ENCODE results near the gene ERCC8.

ERCC8 gene

DNA sequence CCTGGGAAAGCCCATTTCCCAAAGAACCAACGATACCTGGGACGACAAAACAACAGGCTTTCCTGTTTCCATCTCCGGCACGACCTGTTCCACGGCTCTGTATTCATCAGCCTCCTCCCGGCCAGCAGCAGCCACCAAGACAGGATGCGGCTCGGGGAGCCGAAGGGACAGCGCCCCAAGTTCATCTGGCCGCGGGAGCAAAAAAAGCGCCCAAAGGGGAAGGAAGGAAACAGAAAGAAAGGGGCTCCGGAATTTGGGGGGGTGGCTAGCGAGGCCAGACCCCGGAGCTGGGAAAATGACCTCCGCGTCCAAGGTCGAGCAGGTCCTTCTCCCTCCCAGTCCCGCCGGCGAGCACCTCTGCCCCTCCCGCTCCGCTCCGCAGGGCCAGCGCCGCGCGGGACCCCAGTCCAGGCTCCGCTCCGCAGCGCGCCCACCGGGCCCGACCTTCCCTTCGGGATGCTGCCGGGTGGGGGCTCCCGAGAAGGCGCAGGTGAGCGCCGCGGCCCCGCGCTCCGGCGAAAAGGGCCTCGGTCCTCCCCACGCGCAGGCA is 101.4 kb downstream of the ERCC8 start:
- H3K9me3 ChIP-seq (ENCODE audit: severe bottlenecking), result no peaks in the 10 kb centered on the region
- TF ChIP-seq, protein P1, sequence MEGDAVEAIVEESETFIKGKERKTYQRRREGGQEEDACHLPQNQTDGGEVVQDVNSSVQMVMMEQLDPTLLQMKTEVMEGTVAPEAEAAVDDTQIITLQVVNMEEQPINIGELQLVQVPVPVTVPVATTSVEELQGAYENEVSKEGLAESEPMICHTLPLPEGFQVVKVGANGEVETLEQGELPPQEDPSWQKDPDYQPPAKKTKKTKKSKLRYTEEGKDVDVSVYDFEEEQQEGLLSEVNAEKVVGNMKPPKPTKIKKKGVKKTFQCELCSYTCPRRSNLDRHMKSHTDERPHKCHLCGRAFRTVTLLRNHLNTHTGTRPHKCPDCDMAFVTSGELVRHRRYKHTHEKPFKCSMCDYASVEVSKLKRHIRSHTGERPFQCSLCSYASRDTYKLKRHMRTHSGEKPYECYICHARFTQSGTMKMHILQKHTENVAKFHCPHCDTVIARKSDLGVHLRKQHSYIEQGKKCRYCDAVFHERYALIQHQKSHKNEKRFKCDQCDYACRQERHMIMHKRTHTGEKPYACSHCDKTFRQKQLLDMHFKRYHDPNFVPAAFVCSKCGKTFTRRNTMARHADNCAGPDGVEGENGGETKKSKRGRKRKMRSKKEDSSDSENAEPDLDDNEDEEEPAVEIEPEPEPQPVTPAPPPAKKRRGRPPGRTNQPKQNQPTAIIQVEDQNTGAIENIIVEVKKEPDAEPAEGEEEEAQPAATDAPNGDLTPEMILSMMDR (IDR thresholded peaks at IDR 0.05; ENCODE audit: low read depth, low read length), result no peak
- H3K27me3 ChIP-seq (ENCODE audit: insufficient read depth, low read depth, severe bottlenecking), result no peaks in the 10 kb centered on the region
- peak; percentile 9 for DNase-seq
- 0 out of 2 replicates have a peak overlapping the region, but pooled peaks have one; percentile 34 for H3K27ac ChIP-seq
- no peaks in the 10 kb centered on the region for H3K36me3 ChIP-seq
- peak overlapping the region; percentile 93 for H3K4me3 ChIP-seq (ENCODE audit: low read depth, low read length)

DNA sequence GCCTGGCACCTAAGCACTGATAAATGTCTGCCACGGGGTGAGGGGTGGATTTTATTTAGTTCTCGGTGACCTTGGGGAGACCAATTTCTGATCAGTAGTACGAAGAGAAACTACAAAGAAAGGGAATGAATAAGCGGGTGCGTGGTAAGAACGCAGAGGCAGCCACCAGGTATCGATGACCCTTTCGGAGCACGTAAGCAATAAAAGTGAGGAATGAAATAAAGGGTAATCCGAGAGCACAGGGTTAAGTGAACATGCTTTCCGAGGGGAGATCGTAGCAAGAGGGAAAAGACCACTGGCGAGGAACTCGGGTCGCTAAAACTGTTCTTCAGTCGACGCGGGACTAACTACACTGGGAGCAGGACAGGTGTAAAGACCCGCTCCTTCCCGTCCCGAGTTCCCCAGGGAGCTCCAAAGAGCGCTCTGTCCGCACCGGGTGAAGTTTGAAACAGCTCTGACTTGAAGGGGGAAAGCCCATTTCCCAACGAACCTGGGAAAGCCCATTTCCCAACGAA is 101.9 kb downstream of the ERCC8 start:
- TF ChIP-seq, protein P1 (IDR thresholded peaks at IDR 0.05; ENCODE audit: low read depth, low read length), result no peak
- Histone ChIP-seq H3K27me3 (ENCODE audit: insufficient read depth, low read depth, severe bottlenecking) (no peaks in the 10 kb centered on the region), H3K9me3 (ENCODE audit: severe bottlenecking) (no peaks in the 10 kb centered on the region), H3K27ac (no peak overlapping the region), H3K4me3 (ENCODE audit: low read depth, low read length) (peak overlapping the region; percentile 93), H3K36me3 (no peaks in the 10 kb centered on the region)
- DNase-seq, result no peak

DNA sequence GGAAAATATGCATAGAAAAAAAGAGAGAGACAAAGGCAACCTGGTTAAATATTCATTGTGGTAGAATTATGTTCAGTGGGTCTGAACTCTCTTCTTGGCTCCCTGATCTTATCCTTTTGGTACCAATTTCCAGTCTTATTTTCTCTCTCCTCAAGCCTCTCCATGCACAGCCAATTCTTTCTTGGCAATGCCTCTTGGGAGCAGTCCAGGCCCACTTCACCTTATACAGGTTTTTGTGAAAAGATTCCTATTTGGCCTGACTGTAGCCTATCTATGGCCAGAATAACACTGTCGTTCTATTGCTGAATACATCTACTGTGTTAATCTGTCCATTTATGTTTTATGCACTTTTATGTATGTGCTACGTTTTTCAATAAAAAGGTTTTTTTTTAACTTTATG is 103.5 kb downstream of the ERCC8 start:
- DNase-seq, result no peak
- no peaks in the 10 kb centered on the region for H3K9me3 ChIP-seq (ENCODE audit: severe bottlenecking)
- no peak overlapping the region for H3K4me3 ChIP-seq (ENCODE audit: low read depth, low read length)
- H3K27ac ChIP-seq, result no peak overlapping the region
- TF ChIP-seq, protein P1 (IDR thresholded peaks at IDR 0.05; ENCODE audit: low read depth, low read length), result no peak
- no peaks in the 10 kb centered on the region for H3K36me3 ChIP-seq
- no peaks in the 10 kb centered on the region for H3K27me3 ChIP-seq (ENCODE audit: insufficient read depth, low read depth, severe bottlenecking)

DNA sequence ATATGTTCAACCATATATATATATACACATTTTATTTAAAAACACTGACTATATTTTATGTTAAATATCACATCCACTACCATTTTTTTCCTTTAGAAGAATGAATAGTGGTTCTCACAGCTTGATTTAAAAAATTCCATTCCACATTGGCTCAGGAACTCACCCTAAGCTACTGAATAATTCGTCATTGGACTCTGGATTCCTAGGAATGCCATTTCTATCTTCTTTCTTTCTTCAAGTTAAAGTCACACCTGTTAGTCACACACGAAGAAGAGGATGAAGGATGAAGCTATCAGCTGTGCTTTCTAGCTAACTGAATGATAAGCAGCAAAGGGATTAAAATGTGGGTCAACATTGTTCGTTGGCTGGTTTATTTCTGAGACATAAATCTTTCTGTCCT is 108.7 kb downstream of the ERCC8 start:
- Histone ChIP-seq H3K27ac (no peak overlapping the region), H3K4me3 (ENCODE audit: low read depth, low read length) (no peak overlapping the region), H3K9me3 (ENCODE audit: severe bottlenecking) (no peaks in the 10 kb centered on the region), H3K36me3 (no peaks in the 10 kb centered on the region), H3K27me3 (ENCODE audit: insufficient read depth, low read depth, severe bottlenecking) (no peaks in the 10 kb centered on the region)
- TF ChIP-seq, protein P1 (IDR thresholded peaks at IDR 0.05; ENCODE audit: low read depth, low read length), result no peak
- no peak for DNase-seq

DNA sequence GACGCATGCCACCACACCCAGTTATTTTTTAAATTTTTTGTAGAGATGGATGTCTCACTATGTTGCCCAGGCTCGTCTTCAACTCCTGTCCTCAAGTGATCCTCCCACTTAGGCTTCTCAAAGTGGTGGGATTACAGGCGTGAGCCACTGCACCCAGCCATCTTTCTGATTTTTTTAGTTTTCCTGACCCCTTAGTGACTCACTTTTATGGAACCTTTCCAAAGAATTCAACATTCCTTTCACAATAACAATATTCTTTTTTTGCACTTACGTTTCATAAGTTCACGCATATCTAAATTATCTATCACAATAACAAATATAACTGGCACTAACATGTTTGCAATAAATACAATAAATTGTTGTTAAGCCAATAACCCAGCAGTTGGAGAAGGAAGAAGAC is 109.3 kb downstream of the ERCC8 start:
- Histone ChIP-seq H3K27me3 (ENCODE audit: insufficient read depth, low read depth, severe bottlenecking) (no peaks in the 10 kb centered on the region), H3K4me3 (ENCODE audit: low read depth, low read length) (no peak overlapping the region), H3K9me3 (ENCODE audit: severe bottlenecking) (no peaks in the 10 kb centered on the region), H3K36me3 (no peaks in the 10 kb centered on the region), H3K27ac (no peak overlapping the region)
- no peak for DNase-seq
- TF ChIP-seq, protein P1 (IDR thresholded peaks at IDR 0.05; ENCODE audit: low read depth, low read length), result no peak

DNA sequence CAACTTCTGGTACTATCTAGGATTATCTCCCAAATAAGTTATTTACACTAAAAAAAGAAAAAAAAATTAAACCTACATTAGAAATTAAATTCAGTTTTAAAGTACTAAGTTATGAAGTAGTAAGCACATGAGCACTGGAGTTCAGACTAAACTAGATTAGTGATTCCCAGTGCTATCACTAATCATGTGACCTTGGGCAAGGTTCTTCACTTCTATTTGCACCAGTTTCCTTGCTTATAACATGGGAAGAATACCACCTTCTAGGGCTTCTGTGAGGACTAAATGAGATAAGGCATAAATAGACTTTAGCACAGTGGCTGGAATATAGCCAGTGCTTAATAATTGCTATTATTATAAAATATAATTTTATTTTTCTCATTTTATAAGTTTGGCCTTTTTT is 111.3 kb downstream of the ERCC8 start:
- no peak overlapping the region for H3K27ac ChIP-seq
- H3K4me3 ChIP-seq (ENCODE audit: low read depth, low read length), result no peak overlapping the region
- H3K27me3 ChIP-seq (ENCODE audit: insufficient read depth, low read depth, severe bottlenecking), result no peaks in the 10 kb centered on the region
- H3K9me3 ChIP-seq (ENCODE audit: severe bottlenecking), result no peaks in the 10 kb centered on the region
- no peaks in the 10 kb centered on the region for H3K36me3 ChIP-seq
- DNase-seq, result no peak
- TF ChIP-seq, protein P1 (IDR thresholded peaks at IDR 0.05; ENCODE audit: low read depth, low read length), result no peak
